K562 (cell line): Measurements from ENCODE around the gene TNIP1. TPM values are rescaled to one million over a fixed set of nuclear protein-coding genes. Genes with fewer than 3 reads are reported as not detected.

Experiments used
- CHD7 ChIP-seq: fragments of 200-600 bp; sonication (generic); IDR thresholded peaks from one replicate; pipeline ENCODE4 v1.6.1; 2012; ENCODE audit warnings: mild to moderate bottlenecking, low read depth, low read length, inconsistent platforms
- ETV5 ChIP-seq: sonication (generic); formaldehyde crosslinking; IDR thresholded peaks from 2 replicates; pipeline ENCODE4 v1.4.0; 2020; ENCODE audit warnings: low read depth, mild to moderate bottlenecking, missing genetic modification reagents
- GABPB1 ChIP-seq: sonication (generic); formaldehyde crosslinking; IDR thresholded peaks from 2 replicates; pipeline ENCODE4 v1.8.0; 2022; ENCODE audit warnings: mild to moderate bottlenecking, missing genetic modification reagents
- HES1 ChIP-seq: fragments of 450-650 bp; IDR thresholded peaks from 2 replicates; pipeline ENCODE4 v1.6.1; 2016; ENCODE audit warnings: low read depth, mild to moderate bottlenecking, moderate library complexity
- HNRNPUL1 ChIP-seq: fragments of 200-400 bp; formaldehyde crosslinking; IDR thresholded peaks from 2 replicates; pipeline ENCODE4 v1.6.1; 2017; ENCODE audit warnings: low read length
- ID3 ChIP-seq, 2 experiments: fragments of 250-450 bp in 1 of 2; fragments of 450-650 bp in 1 of 2; sonication (Bioruptor Pico) in 1 of 2; IDR thresholded peaks; 2 replicates each; pipeline versions ENCODE4 v1.6.1 to v1.8.0; 2016 to 2021; ENCODE audit warnings: mild to moderate bottlenecking in 2 of 2, moderate library complexity in 2 of 2, missing compliant biosample characterization in 1 of 2, missing genetic modification characterization in 1 of 2
- IRF9 ChIP-seq: fragments of 450-650 bp; IDR thresholded peaks from 2 replicates; pipeline ENCODE4 v1.6.1; 2016; ENCODE audit warnings: missing biosample characterization, missing genetic modification characterization
- ZEB2 ChIP-seq: fragments of 450-650 bp; IDR thresholded peaks from 2 replicates; pipeline ENCODE4 v1.6.1; 2016
- ZKSCAN3 ChIP-seq: fragments of 250-450 bp; sonication (Bioruptor Pico); IDR thresholded peaks from 2 replicates; pipeline ENCODE4 v1.4.0; 2020
- ZNF408 ChIP-seq: fragments of 250-450 bp; sonication (Bioruptor Pico); IDR thresholded peaks from 2 replicates; pipeline ENCODE4 v1.4.0; 2020; ENCODE audit warnings: low read depth, mild to moderate bottlenecking, moderate library complexity
- ZNF699 ChIP-seq: fragments of 250-450 bp; sonication (Bioruptor Pico); IDR thresholded peaks from 2 replicates; pipeline ENCODE4 v1.8.0; 2021; ENCODE audit warnings: mild to moderate bottlenecking, moderate library complexity; ENCODE audit not compliant: insufficient replicate concordance
- ZNF740 ChIP-seq, 3 experiments: fragments of 200-800 bp in 1 of 3; sonication (Bioruptor generic) in 1 of 3; sonication (generic) in 1 of 3; formaldehyde crosslinking in 1 of 3; IDR thresholded peaks; 2 replicates each; pipeline versions ENCODE4 v1.6.1 to v1.8.0; 2016 to 2022; ENCODE audit warnings: mild to moderate bottlenecking in 2 of 3, missing compliant biosample characterization in 2 of 3, missing genetic modification characterization in 2 of 3, missing genetic modification reagents in 1 of 3
- polyA plus RNA-seq, 8 experiments: library from polyadenylated mRNA; depleted of rRNA in 4 of 8; stranded (reverse) in 5 of 8; unstranded in 3 of 8; fragments of >200 nt; fragmentation: Nextera tagmentation in 2 of 8; fragmentation: Illumina TruSeq in 1 of 8; extraction: Ambion mirVana in 2 of 8; extraction: Trizol in 1 of 8; gene quantifications; 2 replicates each; pipeline versions ENCODE4 v1.2.1 to v1.2.3, GENCODE V29; 2011 to 2014; ENCODE audit warnings: inconsistent platforms in 1 of 8, missing spikeins in 1 of 8
- total RNA-seq, 7 experiments: library from RNA; depleted of rRNA in 6 of 7; stranded (reverse); fragments of >200 nt in 6 of 7; fragmentation: Illumina TruSeq in 2 of 7; extraction: Trizol in 2 of 7; gene quantifications; 2 replicates each; pipeline versions ENCODE4 v1.2.1 to v1.2.3, GENCODE V29; 2011 to 2021; ENCODE audit warnings: low replicate concordance in 1 of 7

Gene TNIP1
- total and polyA plus RNA-seq, 9 of the 15 experiments (the other 6 are each of a cell fraction or from before 2014, with no cell fraction given): 0.46 to 41.0 (median 24.6) TPM

GRCh38 chr5:151015974-151016587 is 64.8 kb downstream of the TNIP1 start (continued):
- no peak for TF ChIP-seq CHD7
- TF ChIP-seq ETV5 (CRISPR knock-in tag): no peak
- no peak for TF ChIP-seq ZEB2
- no peak for TF ChIP-seq GABPB1 (CRISPR knock-in tag)
- TF ChIP-seq ID3 (CRISPR knock-in tag; IDR thresholded peaks at IDR 0.05): no peak
- no peak for TF ChIP-seq ID3 (tag; IDR thresholded peaks at IDR 0.05)
- TF ChIP-seq ZNF408 (CRISPR knock-in tag): no peak
- no peak for TF ChIP-seq HNRNPUL1
- no peak for TF ChIP-seq ZKSCAN3 (CRISPR knock-in tag)
- TF ChIP-seq ZNF740 (CRISPR knock-in tag; IDR thresholded peaks at IDR 0.05): no peak
- no peak for TF ChIP-seq ZNF740 (tag; IDR thresholded peaks at IDR 0.05)
- TF ChIP-seq IRF9 (tag): no peak
- no peak for TF ChIP-seq ZNF699 (CRISPR knock-in tag)
- no peak for TF ChIP-seq HES1
